ENCODE data around the gene PRKAG2.
"Not testable (repeated sequence)": the region's sequence is repeated elsewhere in the genome, so short reads cannot be mapped to it uniquely, and the experiment has no call there.

DNA sequence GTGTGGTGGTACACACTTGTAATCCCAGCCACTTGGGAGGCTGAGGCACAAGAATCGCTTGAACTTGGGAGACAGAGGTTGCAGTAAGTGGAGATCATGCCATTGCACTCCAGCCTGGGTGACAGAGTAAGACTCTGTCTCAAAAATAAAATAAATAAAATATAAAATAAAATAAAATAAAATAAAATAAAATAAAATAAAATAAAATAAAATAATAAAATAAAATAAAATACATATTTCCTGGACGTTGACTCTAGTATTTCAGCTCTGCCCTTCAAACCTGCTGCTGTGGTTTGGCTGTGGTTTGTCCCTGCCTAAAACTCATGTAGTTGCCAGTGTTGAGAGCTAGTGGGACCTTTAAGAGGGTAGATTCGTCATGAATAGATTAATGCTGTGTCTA is 33.7 kb upstream of the PRKAG2 start:
- TF ChIP-seq, protein P1, sequence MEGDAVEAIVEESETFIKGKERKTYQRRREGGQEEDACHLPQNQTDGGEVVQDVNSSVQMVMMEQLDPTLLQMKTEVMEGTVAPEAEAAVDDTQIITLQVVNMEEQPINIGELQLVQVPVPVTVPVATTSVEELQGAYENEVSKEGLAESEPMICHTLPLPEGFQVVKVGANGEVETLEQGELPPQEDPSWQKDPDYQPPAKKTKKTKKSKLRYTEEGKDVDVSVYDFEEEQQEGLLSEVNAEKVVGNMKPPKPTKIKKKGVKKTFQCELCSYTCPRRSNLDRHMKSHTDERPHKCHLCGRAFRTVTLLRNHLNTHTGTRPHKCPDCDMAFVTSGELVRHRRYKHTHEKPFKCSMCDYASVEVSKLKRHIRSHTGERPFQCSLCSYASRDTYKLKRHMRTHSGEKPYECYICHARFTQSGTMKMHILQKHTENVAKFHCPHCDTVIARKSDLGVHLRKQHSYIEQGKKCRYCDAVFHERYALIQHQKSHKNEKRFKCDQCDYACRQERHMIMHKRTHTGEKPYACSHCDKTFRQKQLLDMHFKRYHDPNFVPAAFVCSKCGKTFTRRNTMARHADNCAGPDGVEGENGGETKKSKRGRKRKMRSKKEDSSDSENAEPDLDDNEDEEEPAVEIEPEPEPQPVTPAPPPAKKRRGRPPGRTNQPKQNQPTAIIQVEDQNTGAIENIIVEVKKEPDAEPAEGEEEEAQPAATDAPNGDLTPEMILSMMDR (IDR thresholded peaks at IDR 0.05): not testable (repeated sequence)
- not testable (repeated sequence) for TF ChIP-seq POLR2A (IDR thresholded peaks at IDR 0.05)
